KG1 (cell line): ENCODE data around the gene MTUS2.

Experiments
- DNase-seq: peaks from one replicate; lab custom pipeline; 2025; lab: John Stamatoyannopoulos, UW

The MTUS2 gene

DNA sequence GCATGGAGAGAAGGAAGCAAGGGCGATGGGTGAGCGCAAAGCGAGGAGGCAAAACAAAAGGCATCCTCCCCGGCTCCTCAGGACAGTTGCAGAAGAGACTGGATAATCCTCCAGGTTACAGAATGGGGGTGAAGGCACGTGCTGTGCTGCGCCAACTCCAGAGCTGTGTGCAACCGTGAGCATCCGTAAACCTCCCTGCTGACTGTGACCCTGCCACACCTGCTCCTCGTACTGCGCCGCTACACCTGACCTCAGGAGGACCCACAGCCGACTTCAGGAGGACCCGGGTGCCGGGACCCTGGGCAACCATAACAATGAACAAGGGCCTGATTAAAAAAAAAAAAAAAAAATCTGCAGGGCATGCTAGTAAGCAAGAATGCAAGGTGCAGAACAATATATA, 706.6 kb downstream of the MTUS2 start:
- DNase-seq = no peak

- no peak for DNase-seq
These were observed 707.4 kb downstream of the MTUS2 start for GRCh38 chr13:29527511-29527910.

DNA sequence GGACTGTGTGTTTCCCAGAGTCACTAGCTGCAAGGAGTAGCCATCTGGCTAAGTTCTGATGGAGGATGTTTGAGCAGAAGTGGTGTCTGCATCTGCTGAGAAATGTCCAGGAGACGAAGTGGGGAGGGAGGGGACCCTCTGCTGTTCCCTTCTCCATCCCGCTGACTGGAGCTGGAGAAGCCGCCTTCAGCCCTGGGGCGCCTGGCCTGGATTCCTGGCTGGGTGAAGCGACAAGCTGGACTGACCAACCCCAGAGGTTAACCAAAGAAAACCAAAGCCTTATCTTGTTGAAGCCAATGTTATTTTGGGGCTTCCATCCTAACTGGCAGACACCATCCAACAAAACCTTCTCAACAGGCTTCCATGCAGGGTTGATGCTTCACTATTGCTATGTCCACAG, 707.8 kb downstream of the MTUS2 start:
- no peak for DNase-seq

DNA sequence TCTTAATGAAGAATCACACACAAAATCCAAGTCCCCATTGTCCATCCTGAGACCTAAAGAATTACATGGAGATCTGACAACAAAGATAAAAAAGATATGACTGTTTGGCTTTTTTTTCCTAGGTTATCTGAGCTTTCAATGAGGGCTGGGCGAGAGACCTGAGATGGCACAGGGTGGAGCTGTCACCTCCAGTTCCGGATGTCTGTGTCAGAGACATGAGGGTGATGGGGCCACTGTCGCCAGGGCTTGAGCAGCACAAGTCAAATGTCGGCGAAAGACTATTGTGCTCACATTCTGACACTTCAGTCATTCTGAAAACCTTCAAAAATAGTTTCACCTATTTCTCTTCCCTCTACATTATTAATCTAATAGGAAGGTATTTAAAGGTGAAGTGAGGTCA, 709.6 kb downstream of the MTUS2 start:
- DNase-seq = no peak

- no peak for DNase-seq
These were observed 710.8 kb downstream of the MTUS2 start for GRCh38 chr13:29530901-29531300.

GRCh38 chr13:29532116-29532515, 712.0 kb downstream of the MTUS2 start:
- DNase-seq = no peak

DNA sequence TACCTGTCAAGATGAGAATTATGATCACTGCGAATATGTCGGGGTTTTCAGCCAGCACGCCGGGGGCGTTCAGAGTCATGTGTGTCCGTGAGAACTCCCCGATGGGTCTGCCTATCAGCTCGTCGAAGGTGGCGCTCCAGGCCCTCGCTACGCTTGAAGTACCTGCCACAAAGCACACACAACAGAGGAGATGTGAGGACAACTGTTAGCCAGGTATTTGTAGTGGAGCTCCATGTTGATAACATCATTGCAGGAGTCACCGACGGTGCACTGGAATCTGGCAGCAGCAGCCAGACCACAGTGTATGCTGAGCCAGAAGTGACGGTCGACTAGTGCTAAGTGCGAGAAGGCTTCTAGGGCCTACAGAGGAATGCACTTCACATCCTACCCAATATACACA, 712.7 kb downstream of the MTUS2 start:
- no peak for DNase-seq

GRCh38 chr13:29534083-29534482, 713.9 kb downstream of the MTUS2 start:
- DNase-seq = no peak

GRCh38 chr13:29535663-29536655, 715.8 kb downstream of the MTUS2 start:
- DNase-seq = no peak

DNA sequence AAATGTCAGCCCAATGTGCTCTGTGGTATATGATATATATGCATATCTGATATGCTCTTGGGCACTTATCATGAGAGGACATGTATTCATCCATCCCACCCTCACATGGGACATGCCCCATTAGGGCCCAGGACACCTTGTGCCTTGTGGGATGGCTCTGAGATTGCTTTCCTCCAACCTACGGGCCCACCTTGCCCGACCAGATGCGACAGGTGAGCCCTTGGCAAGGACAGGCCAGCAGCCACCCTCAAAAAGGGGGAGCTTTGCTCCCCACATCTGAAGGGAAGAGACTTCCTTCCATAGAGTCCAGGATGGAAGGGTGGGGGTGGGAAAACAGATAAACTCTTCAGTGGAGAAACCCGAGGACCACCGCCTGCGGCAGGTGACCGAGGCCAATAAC, 716.7 kb downstream of the MTUS2 start:
- no peak for DNase-seq

- DNase-seq = no peak
These were observed 717.9 kb downstream of the MTUS2 start for GRCh38 chr13:29537736-29538651.

DNA sequence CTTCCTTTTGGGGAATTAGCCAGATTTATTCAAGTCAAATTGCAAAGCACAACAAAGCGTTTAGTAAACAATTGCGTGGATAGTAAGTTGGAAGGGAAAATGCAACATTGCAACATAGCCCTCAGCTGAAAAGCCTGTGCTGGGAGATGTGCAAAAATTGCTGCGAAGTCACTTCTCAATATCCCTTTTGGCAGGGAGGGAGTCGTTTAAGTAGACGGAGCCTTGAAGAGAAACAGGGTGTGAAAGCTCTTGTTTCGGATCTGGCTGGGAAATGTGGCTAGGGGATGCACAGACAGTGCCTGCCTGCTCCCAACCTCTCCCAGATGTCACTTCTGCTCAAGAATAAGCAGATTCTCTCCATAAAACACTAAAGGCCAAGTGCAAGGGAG, 718.5 kb downstream of the MTUS2 start:
- DNase-seq = no peak

GRCh38 chr13:29539856-29540255, 719.7 kb downstream of the MTUS2 start:
- DNase-seq = no peak

DNA sequence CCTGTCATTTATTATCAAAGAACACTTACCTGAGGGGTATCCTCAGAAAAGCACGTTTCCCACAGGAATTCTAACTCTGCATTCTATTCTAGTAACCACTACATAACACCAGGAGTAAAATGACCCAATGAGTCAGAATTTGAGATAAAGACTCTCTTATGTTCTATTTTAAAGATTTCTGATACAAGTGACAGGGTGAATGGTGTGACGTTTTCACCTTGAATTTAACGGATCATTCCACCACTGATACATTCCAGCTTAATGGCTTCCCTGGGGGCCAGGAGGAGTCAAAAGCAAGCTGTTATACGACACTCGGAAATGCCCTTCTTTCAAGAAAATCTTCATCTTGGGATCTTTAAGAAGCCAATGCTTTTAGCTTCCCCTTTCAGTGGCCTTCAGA, 720.2 kb downstream of the MTUS2 start:
- DNase-seq = no peak

- no peak for DNase-seq
These were observed 720.7 kb downstream of the MTUS2 start for GRCh38 chr13:29540799-29541198.

DNA sequence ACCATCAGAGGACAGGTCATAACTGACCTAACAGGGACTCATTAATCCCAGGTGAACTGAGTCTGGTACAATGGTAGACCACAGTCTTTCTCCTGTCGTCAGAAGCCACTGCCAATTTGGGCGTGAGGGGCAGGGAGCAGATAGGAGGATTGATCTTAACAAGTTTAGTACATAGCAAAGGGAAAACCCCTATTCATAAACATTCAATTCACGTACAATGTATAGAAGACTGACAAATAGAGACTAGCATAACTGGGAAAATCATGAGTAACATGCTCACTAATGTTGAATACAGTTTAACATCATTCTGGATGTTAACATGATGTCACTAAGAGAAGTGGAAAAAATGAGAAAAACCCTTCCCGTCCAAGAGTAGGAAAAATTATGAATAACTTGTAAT, 721.3 kb downstream of the MTUS2 start:
- no peak for DNase-seq

DNA sequence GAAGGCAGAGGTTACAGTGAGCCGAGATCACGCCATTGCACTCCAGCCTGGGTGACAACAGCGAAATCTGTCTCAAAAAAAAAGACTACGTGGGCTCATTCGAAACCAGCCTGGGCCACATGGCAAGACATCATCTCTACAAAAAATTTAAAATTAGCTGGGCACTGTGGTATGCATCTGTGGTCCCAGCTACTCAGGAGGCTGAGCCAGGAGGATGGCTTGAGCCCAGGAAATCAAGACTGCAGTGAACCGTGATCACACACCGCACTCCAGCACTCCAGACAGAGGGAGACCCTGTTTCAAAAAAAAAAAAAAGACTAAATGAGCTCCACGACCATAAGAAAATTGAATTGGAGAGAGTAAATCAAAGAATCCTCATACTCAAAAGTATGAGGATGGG, 722.2 kb downstream of the MTUS2 start:
- no peak for DNase-seq

DNA sequence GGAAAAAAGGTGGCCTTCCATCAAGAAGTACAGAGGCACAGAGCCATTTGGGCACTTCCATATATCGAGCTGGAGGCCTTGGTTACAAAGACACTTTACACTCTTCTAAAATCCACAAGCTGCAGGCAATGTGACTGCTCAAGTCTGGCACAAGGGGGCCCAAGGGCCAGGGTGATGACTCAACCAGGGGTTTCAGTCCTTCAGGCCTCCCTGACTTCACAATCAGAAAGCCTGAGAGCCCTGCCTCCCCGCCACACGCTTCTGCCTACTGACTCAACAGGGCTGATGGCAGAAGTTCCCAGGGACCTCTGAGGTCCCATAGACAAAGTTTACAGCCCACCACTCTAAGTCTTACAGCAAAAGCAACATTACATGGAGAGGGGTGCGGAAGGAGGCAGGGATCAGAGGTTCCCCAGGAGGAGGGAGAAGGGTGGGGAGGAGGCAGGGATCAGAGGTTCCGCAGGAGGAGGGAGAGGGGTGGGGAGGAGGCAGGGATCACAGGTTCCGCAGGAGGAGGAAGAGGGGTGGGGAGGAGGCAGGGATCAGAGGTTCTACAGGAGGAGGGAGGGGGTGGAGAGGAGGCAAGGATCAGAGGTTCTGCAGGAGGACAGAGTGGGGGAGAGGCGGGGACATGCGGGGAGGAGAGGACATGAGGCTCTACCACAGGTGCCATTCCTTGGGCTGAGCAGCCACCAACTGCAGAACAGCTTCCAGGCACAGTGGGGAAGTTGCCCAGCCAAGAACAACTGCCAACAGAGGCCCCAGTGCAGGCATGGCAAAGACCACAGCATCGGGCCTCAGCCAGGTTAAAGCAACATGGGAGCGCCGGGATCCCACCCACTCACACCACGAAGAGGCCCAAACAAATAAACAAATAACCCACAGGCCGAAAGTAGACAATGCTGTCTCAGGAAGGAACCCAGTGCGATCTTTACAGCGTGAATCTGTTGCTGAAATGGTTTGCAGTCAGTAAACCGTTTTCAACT, 723.4 kb downstream of the MTUS2 start:
- DNase-seq = no peak

GRCh38 chr13:29545988-29546387, 725.8 kb downstream of the MTUS2 start:
- DNase-seq = no peak

DNA sequence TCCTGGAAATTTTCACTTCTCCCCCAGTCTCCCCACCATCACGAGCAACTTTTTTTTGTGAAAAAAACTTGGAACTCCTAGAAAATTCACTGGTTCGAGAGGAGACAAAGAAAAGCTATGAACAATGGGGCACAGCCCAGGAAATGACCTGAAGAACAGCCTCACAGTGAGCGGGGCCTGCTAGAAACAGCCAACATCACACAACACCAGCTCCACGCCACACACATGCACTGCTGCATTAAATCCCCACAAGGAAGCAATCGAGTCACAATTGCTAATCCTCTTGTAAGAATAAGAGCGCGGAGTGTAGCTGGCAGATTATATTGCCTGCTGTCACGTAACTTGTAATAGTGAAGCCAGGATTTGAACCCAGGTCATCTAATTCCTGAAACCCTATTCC, 726.5 kb downstream of the MTUS2 start:
- no peak for DNase-seq

- no peak for DNase-seq
These were observed 727.0 kb downstream of the MTUS2 start for GRCh38 chr13:29547153-29547552.

GRCh38 chr13:29548722-29549121, 728.6 kb downstream of the MTUS2 start:
- DNase-seq = no peak
